HG02571 (cell line): Measurements from ENCODE around the gene HACE1.
"Not testable (repeated sequence)": the region's sequence is repeated elsewhere in the genome, so short reads cannot be mapped to it uniquely, and the experiment has no call there.

Experiments used
- ATAC-seq: cut with Tn5 transposase; IDR thresholded peaks from one replicate; pipeline ENCODE4 v1.9.1; 2021; ENCODE audit warnings: mild to moderate bottlenecking, moderate library complexity; ENCODE audit not compliant: unreplicated experiment

Gene HACE1

GRCh38 chr6:104859225-104860146 lies at the start of gene HACE1:
Gene HACE1, minus strand, starts transcription at chr6:104859919. Its CDS starts 277 bp downstream, at chr6:104859642.
- peak; percentile 99 for ATAC-seq

GRCh38 chr6:104908888-104909525 lies 49.3 kb upstream of the HACE1 start:
- no peak for ATAC-seq

- no peak for ATAC-seq
Measured at GRCh38 chr6:104908031-104908887, 48.5 kb upstream of the HACE1 start.

GRCh38 chr6:104898893-104899292 lies 39.2 kb upstream of the HACE1 start:
- ATAC-seq, result not testable (repeated sequence)

GRCh38 chr6:104896914-104897313 lies 37.2 kb upstream of the HACE1 start:
- no peak for ATAC-seq

GRCh38 chr6:104888066-104888465 lies 28.3 kb upstream of the HACE1 start:
- no peak for ATAC-seq

- no peak for ATAC-seq
Measured at GRCh38 chr6:104887350-104887749, 27.6 kb upstream of the HACE1 start.

- no peak for ATAC-seq
Measured at GRCh38 chr6:104885518-104886043, 25.9 kb upstream of the HACE1 start.

- no peak for ATAC-seq
Measured at GRCh38 chr6:104884867-104885517, 25.3 kb upstream of the HACE1 start.

GRCh38 chr6:104881964-104882668 lies 22.4 kb upstream of the HACE1 start:
- ATAC-seq, result no peak

GRCh38 chr6:104862456-104862855 lies 2.7 kb upstream of the HACE1 start:
- ATAC-seq, result no peak

GRCh38 chr6:104860221-104860620 lies 502 bp upstream of the HACE1 start:
- ATAC-seq, result no peak

- ATAC-seq, result no peak
Measured at GRCh38 chr6:104858642-104859041, 1.1 kb downstream of the HACE1 start.

GRCh38 chr6:104855507-104855906 lies 4.2 kb downstream of the HACE1 start:
- ATAC-seq, result no peak

GRCh38 chr6:104847721-104848120 lies 12.0 kb downstream of the HACE1 start:
- not testable (repeated sequence) for ATAC-seq

GRCh38 chr6:104843229-104843628 lies 16.5 kb downstream of the HACE1 start:
- no peak for ATAC-seq

GRCh38 chr6:104837158-104837557 lies 22.6 kb downstream of the HACE1 start:
- ATAC-seq, result no peak

GRCh38 chr6:104836479-104837020 lies 23.2 kb downstream of the HACE1 start:
- ATAC-seq, result not testable (repeated sequence)

- no peak for ATAC-seq
Measured at GRCh38 chr6:104835782-104836181, 23.9 kb downstream of the HACE1 start.
